Stomach (tissue), 4 donors: Measurements from ENCODE around the gene TMEM186.

Experiments used
- EP300 ChIP-seq: sonication (generic); formaldehyde crosslinking; IDR thresholded peaks from one replicate; pipeline ENCODE4 v1.6.1; 2017; ENCODE audit warnings: antibody characterized with exemption
- POLR2A ChIP-seq, 4 donors: fragments of 450-650 bp; IDR thresholded peaks; one replicate each; pipeline ENCODE4 v1.6.1; 2016; ENCODE audit warnings: antibody characterized with exemption in 4 of 4, control low read depth in 2 of 4, mild to moderate bottlenecking in 1 of 4, moderate library complexity in 1 of 4
- POLR2AphosphoS5 ChIP-seq, 3 donors: sonication (generic); formaldehyde crosslinking; IDR thresholded peaks; one replicate each; pipeline ENCODE4 v1.6.1; 2016; ENCODE audit warnings: antibody characterized with exemption in 3 of 3
- TF ChIP-seq, protein P1 (sequence below), 7 experiments: fragments of 450-650 bp in 4 of 7; fragments of 200-600 bp in 3 of 7; sonication (generic) in 3 of 7; IDR thresholded peaks; one replicate each; pipeline ENCODE4 v1.5.1; 2016 to 2019; ENCODE audit warnings: antibody characterized with exemption in 7 of 7, control low read depth in 2 of 7, mild to moderate bottlenecking in 1 of 7

DNA sequence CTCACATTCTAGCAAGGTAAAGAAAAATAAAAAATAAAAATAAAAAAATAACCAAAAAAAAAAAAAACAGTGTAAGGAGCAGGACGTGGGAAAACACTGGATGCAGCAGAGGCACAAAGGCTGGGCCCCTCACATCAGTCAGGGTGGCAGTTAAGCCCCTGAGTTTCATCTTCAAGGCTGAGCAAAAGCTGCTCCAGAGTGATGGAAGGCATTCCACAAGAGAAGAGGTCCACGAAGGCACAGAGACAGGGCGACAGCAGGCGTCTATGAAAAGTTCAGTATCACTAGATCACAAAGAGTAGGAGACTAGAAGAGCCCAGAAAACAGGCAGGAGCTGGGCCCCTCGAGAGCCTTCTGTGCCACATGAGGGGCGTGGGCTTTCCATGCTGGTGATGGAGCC is 12.0 kb downstream of the TMEM186 start:
- TF ChIP-seq, protein P1, sequence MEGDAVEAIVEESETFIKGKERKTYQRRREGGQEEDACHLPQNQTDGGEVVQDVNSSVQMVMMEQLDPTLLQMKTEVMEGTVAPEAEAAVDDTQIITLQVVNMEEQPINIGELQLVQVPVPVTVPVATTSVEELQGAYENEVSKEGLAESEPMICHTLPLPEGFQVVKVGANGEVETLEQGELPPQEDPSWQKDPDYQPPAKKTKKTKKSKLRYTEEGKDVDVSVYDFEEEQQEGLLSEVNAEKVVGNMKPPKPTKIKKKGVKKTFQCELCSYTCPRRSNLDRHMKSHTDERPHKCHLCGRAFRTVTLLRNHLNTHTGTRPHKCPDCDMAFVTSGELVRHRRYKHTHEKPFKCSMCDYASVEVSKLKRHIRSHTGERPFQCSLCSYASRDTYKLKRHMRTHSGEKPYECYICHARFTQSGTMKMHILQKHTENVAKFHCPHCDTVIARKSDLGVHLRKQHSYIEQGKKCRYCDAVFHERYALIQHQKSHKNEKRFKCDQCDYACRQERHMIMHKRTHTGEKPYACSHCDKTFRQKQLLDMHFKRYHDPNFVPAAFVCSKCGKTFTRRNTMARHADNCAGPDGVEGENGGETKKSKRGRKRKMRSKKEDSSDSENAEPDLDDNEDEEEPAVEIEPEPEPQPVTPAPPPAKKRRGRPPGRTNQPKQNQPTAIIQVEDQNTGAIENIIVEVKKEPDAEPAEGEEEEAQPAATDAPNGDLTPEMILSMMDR (IDR thresholded peaks at IDR 0.05) = no peak
- TF ChIP-seq POLR2A (IDR thresholded peaks at IDR 0.05) (no peak), POLR2AphosphoS5 (IDR thresholded peaks at IDR 0.05) (no peak), EP300 (no peak)
